Esophagus muscularis mucosa (tissue), 3 donors: ENCODE results near the gene KCNQ1.

Experiments
- CTCF ChIP-seq, 3 experiments: fragments of 200-600 bp in 2 of 3; fragments of 450-650 bp in 1 of 3; sonication (generic) in 2 of 3; IDR thresholded peaks; one replicate each; pipeline ENCODE4 v1.5.1; 2017 to 2019; ENCODE audit warnings: antibody characterized with exemption in 3 of 3, mild to moderate bottlenecking in 2 of 3, moderate library complexity in 1 of 3
- POLR2AphosphoS5 ChIP-seq, 2 donors: sonication (generic); formaldehyde crosslinking; IDR thresholded peaks; one replicate each; pipeline ENCODE4 v1.6.1; 2017; ENCODE audit warnings: antibody characterized with exemption in 2 of 2

- TF ChIP-seq CTCF (IDR thresholded peaks at IDR 0.05) (no peak), POLR2AphosphoS5 (IDR thresholded peaks at IDR 0.05) (no peak)
These were observed 22.8 kb upstream of the KCNQ1 start for GRCh38 chr11:2421996-2422395.
